Common myeloid progenitor, CD34-positive (primary cell): ENCODE measurements around the gene CT45A3. TPM values are rescaled to one million over a fixed set of nuclear protein-coding genes. Genes with fewer than 3 reads are reported as not detected.
A peak's percentile ranks its signal among the peaks of the same experiment; 100 is the strongest.
"Not testable (repeated sequence)": the region's sequence is repeated elsewhere in the genome, so short reads cannot be mapped to it uniquely, and the experiment has no call there.

ENCODE experiments used
- CTCF ChIA-PET: fragments of 350-600 bp; sonication (Branson Sonifier 250); formaldehyde crosslinking; loops from one replicate; lab custom pipeline; 2021; ENCODE audit warnings: antibody characterized with exemption; lab: Charles Lee
- POLR2A ChIA-PET: fragments of 350-600 bp; sonication (Branson Sonifier 250); formaldehyde crosslinking; loops from one replicate; lab custom pipeline; 2021; ENCODE audit warnings: antibody characterized with exemption; lab: Charles Lee
- DNase-seq, 3 donors: peaks; one replicate each; pipeline versions ENCODE4 v3.0.0 to v3.0.0-alpha.2; 2013
- H3K27ac ChIP-seq, 2 experiments: 1 replicate in 1 of 2; 2 replicates in 1 of 2; pipeline ENCODE4 v1.7.0; 2013; ENCODE audit warnings: inconsistent platforms in 2 of 2, low read length in 2 of 2, mild to moderate bottlenecking in 2 of 2, low read depth in 1 of 2, moderate library complexity in 1 of 2; ENCODE audit not compliant: severe bottlenecking in 2 of 2, insufficient read depth in 1 of 2, poor library complexity in 1 of 2
- H3K27me3 ChIP-seq, 5 experiments: replicated peaks in 2 of 5; 1 replicate in 3 of 5; 2 replicates in 2 of 5; pipeline versions ENCODE4 v1.6.1 to v1.7.0; 2013; ENCODE audit warnings: low read length in 4 of 5, mild to moderate bottlenecking in 2 of 5, moderate library complexity in 2 of 5, inconsistent platforms in 1 of 5; ENCODE audit not compliant: insufficient read depth in 5 of 5, control insufficient read depth in 4 of 5
- H3K36me3 ChIP-seq, 4 experiments: 1 replicate in 2 of 4; 2 replicates in 2 of 4; pipeline versions ENCODE4 v1.6.1 to v1.7.0; 2013; ENCODE audit warnings: low read length in 3 of 4, control low read depth in 1 of 4, mild to moderate bottlenecking in 1 of 4; ENCODE audit not compliant: control insufficient read depth in 4 of 4, insufficient read depth in 4 of 4
- H3K4me1 ChIP-seq, 4 experiments: 1 replicate in 3 of 4; 2 replicates in 1 of 4; pipeline versions ENCODE4 v1.6.1 to v1.7.1; 2013; ENCODE audit warnings: low read length in 3 of 4, mild to moderate bottlenecking in 3 of 4, control low read depth in 1 of 4, inconsistent platforms in 1 of 4, moderate library complexity in 1 of 4; ENCODE audit not compliant: control insufficient read depth in 4 of 4, insufficient read depth in 4 of 4; ENCODE audit errors: control extremely low read depth in 1 of 4
- H3K4me3 ChIP-seq, 7 experiments: 1 replicate in 4 of 7; 2 replicates in 3 of 7; pipeline versions ENCODE4 v1.5.1 to v1.7.0; 2013; ENCODE audit warnings: mild to moderate bottlenecking in 7 of 7, low read length in 6 of 7, moderate library complexity in 6 of 7, inconsistent platforms in 2 of 7, low read depth in 2 of 7, control low read depth in 1 of 7; ENCODE audit not compliant: insufficient read depth in 4 of 7, control insufficient read depth in 1 of 7; ENCODE audit errors: extremely low read depth in 1 of 7
- H3K9me3 ChIP-seq, 5 experiments: 1 replicate in 4 of 5; 2 replicates in 1 of 5; pipeline versions ENCODE4 v1.6.1 to v1.7.1; 2013; ENCODE audit warnings: low read length in 4 of 5, mild to moderate bottlenecking in 2 of 5, inconsistent platforms in 1 of 5, low read depth in 1 of 5, moderate library complexity in 1 of 5; ENCODE audit not compliant: control insufficient read depth in 4 of 5, insufficient read depth in 2 of 5; ENCODE audit errors: control extremely low read depth in 1 of 5
- WGBS: methylation state at CpG from one replicate; pipeline ENCODE4 v1.1.5; 2013; ENCODE audit not compliant: insufficient coverage; 5-methylcytosine and 5-hydroxymethylcytosine counted together
- polyA plus RNA-seq: library from polyadenylated mRNA; unstranded; fragments of 120-200 nt; gene quantifications from one replicate; pipeline ENCODE4 v1.2.1, GENCODE V29; 2013

The CT45A3 gene
- not detected for polyA plus RNA-seq

DNA sequence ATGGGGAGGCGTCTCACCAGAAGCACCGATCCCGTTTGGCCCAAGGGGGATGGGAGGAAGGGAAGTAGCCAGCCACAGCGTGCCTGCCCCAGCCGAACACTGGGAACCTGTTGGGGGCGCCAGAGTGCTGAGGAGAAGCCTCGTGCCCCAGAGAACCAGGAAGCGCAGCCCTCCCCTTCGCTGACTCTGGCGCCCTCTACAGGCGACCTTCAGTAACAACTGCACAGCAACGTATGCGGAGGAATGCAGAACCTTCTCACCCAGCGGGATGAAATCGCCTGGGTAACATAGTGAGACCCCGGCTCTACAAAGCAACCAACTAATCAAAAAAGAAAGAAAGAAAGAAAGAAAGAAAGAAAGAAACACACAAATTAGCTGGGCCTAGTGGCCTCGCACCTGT lies at the start of gene CT45A3:
TSS of gene CT45A3 (minus strand) at position 101 of the 400 bp plus-strand sequence. CDS start 3,747 bp downstream, outside the sequence.
- H3K9me3 ChIP-seq, DNase-seq, H3K27me3 ChIP-seq, H3K36me3 ChIP-seq, H3K4me3 ChIP-seq, H3K27ac ChIP-seq, CTCF ChIA-PET, H3K4me1 ChIP-seq, POLR2A ChIA-PET: not testable (repeated sequence)
- WGBS: no CpG with 5 or more reads among the region's 17 CpGs

DNA sequence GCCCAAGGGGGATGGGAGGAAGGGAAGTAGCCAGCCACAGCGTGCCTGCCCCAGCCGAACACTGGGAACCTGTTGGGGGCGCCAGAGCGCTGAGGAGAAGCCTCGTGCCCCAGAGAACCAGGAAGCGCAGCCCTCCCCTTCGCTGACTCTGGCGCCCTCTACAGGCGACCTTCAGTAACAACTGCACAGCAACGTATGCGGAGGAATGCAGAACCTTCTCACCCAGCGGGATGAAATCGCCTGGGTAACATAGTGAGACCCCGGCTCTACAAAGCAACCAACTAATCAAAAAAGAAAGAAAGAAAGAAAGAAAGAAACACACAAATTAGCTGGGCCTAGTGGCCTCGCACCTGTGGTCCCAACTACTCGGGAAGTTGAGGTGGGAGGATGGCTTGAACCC lies 34.7 kb upstream of the CT45A3 start, which contains the start of gene CT45A6:
TSS of gene CT45A6 (minus strand) at position 101 of the 400 bp plus-strand sequence. CDS start 3,794 bp downstream, outside the sequence.
- H3K9me3 ChIP-seq, H3K4me3 ChIP-seq, CTCF ChIA-PET, H3K4me1 ChIP-seq, H3K36me3 ChIP-seq, DNase-seq, H3K27me3 ChIP-seq, H3K27ac ChIP-seq, POLR2A ChIA-PET: not testable (repeated sequence)
- WGBS: no CpG with 5 or more reads among the region's 16 CpGs

GRCh38 chrX:135785403-135785802 lies 17.4 kb upstream of the CT45A3 start, which contains the start of gene CT45A5:
Gene CT45A5, minus strand, starts transcription at chrX:135785503. Its CDS starts 3,774 bp downstream, at chrX:135781729.
- POLR2A ChIA-PET, H3K9me3 ChIP-seq, H3K4me3 ChIP-seq, H3K27ac ChIP-seq, CTCF ChIA-PET, H3K27me3 ChIP-seq, H3K36me3 ChIP-seq, H3K4me1 ChIP-seq, DNase-seq: not testable (repeated sequence)
- WGBS: no CpG with 5 or more reads among the region's 16 CpGs

DNA sequence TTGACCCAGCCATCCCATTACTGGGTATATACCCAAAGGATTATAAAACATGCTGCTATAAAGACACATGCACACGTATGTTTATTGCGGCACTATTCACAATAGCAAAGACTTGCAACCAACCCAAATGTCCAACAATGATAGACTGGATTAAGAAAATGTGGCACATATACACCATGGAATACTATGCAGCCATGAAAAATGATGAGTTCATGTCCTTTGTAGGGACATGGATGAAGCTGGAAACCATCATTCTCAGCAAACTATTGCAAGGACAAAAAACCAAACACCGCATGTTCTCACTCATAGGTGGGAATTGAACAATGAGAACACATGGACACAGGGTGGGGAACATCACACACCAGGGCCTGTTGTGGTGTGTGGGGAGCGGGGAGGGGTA lies 23.3 kb downstream of the CT45A3 start:
- no CpG with 5 or more reads among the region's 4 CpGs for WGBS
- H3K36me3 ChIP-seq, POLR2A ChIA-PET, DNase-seq, H3K9me3 ChIP-seq, H3K27ac ChIP-seq, H3K4me1 ChIP-seq, CTCF ChIA-PET, H3K27me3 ChIP-seq, H3K4me3 ChIP-seq: not testable (repeated sequence)

DNA sequence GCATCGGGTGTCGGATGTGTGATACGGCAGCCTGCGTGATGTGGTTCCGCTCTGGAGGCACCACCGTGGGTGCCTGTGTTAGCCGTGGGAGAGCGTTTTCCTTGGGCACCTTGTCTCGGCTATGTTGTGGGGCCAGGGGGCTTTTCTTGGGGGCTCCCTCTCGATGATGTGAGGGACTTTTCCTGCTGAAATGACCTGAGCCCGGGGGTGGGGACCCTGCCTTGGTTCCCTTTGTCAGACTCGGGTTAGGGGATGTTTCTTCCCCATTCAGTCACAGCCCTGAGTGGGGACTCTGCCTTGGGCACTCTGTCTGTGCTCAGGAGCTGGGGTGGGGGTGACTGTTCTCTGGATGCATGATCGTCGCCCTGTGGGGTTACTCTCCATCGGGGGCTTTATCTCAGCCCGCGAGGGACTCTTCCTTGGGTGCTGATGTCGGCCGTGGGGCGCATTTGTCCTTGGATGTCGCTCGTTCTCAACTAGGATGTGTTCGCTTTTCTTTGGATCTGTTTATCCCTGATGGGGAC lies 26.7 kb downstream of the CT45A3 start:
- ChIA-PET CTCF (interaction anchor here (1.0 to 5.0 kb wide), 3 partner anchors 166 to 190 kb away, joined by 3 to 36 read pairs (median 3); no protein-coding TSS in a partner anchor), POLR2A (no interaction called here)
- H3K36me3 ChIP-seq: no peaks in the 10 kb centered on the region
- H3K27me3 ChIP-seq: no peaks in the 10 kb centered on the region
- H3K4me1 ChIP-seq: peaks cover 0 to 3% (median 0%) of the 10 kb centered on the region in 4 experiments
- no peak overlapping the region for H3K4me3 ChIP-seq
- no peak overlapping the region for H3K27ac ChIP-seq
- no peak for DNase-seq
- no peaks in the 10 kb centered on the region for H3K9me3 ChIP-seq
- WGBS: 93% methylated on average over 22 of the region's 23 CpGs

- Histone ChIP-seq H3K27ac (no peak overlapping the region), H3K4me3 (peak overlapping the region in 5 of 7 experiments; percentile 32 to 73 (median 50)), H3K36me3 (no peaks in the 10 kb centered on the region), H3K9me3 (no peaks in the 10 kb centered on the region), H3K27me3 (no peaks in the 10 kb centered on the region), H3K4me1 (peaks cover 0 to 3% (median 0%) of the 10 kb centered on the region in 4 experiments)
- ChIA-PET POLR2A (no interaction called here), CTCF (interaction anchor here (1.0 to 5.0 kb wide), 4 partner anchors 167 to 288 kb away, joined by 3 to 36 read pairs (median 3); no protein-coding TSS in a partner anchor)
- peak; percentile 51 to 75 (median 72) for DNase-seq
- 36% methylated on average over 13 of the region's 18 CpGs for WGBS
Measured at GRCh38 chrX:135740681-135741149, 27.3 kb downstream of the CT45A3 start.

DNA sequence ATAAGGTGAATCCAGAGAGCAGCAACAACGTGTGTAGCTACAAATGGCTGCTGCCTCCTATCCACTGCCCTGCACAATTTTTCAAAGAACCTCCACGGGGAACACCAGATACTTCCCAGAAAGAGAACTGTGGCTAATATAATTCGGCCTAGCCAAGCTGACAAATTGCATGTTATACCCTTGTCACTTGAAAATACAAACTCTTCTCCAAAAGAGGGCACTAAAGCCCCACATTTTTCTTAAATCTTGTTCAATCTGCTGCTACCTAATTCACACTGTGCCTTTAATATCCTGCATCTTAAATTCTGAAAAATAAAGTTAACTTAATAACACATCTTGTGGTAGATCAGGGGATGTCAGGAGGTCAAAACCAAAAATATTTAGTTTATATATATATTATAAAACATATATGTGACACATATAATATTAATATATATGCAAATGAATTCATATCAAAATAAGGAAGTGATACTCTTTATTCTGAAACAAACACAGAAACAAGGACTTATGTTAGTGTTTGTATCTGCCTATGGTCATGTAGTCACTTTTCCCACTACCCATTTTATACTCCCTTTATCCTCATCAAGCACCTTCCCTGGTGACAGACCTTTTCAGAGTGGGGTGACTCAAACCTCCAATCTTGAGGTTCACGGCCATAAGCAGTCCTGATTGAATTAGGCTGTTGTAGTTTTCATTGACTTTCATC lies 30.5 kb downstream of the CT45A3 start:
- CTCF ChIA-PET: interaction anchor here (0.9 kb wide), 1 partner anchor 192 kb away, joined by 3 read pairs; no protein-coding TSS in a partner anchor
- peak; percentile 34 to 67 (median 63) for DNase-seq
- H3K4me1 ChIP-seq: peaks cover 0 to 3% (median 0%) of the 10 kb centered on the region in 4 experiments
- H3K36me3 ChIP-seq: no peaks in the 10 kb centered on the region
- no peaks in the 10 kb centered on the region for H3K9me3 ChIP-seq
- no peaks in the 10 kb centered on the region for H3K27me3 ChIP-seq
- H3K27ac ChIP-seq: no peak overlapping the region
- no peak overlapping the region for H3K4me3 ChIP-seq
- POLR2A ChIA-PET: no interaction called here
- 37% methylated on average over 4 of the region's 4 CpGs for WGBS
